ENCODE measurements around the gene RGS16.

RGS16 gene

DNA sequence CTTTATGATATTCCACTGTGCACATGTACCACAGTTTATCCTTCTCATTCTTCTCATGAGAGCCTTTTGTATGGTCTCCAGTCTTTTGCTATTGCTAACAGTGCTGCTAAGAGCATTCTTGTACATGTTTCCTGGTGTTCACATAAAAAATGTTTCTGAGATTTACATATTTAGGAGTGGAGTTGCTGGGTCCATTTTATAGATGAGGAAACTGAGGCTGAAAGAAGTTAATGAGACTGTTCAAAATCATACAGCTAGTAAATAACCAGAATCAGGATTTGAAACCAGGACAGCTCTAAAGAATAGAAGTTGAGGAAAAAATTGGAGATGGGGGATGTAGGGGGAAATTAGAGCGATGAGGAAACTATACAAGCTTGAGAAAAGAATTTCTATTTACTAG lies 27.8 kb upstream of the RGS16 start:
- Histone ChIP-seq H3K27me3 (ENCODE audit: insufficient read depth, low read length, poor library complexity) (no peaks in the 10 kb centered on the region), H3K27ac (ENCODE audit: low read length) (no peak overlapping the region), H3K4me3 (ENCODE audit: low read depth in 1 of 2, low read length in 2 of 2) (no peak overlapping the region), H3K4me2 (ENCODE audit: insufficient read depth, low read length) (no peak overlapping the region), H3K79me2 (ENCODE audit: insufficient read depth, low read length) (no peaks in the 10 kb centered on the region), H2AFZ (ENCODE audit: low read depth, low read length) (no peak overlapping the region), H3K4me1 (ENCODE audit: insufficient read depth, low read length) (peaks cover 16% of the 10 kb centered on the region), H4K20me1 (ENCODE audit: insufficient read depth, low read length) (0 out of 2 replicates have a peak, but pooled peaks cover 3% of the 10 kb centered on the region), H3K9ac (ENCODE audit: low read depth, low read length) (no peak overlapping the region), H3K36me3 (ENCODE audit: insufficient read depth, low read length) (no peaks in the 10 kb centered on the region), H3K9me3 (ENCODE audit: insufficient read depth, low read length, severe bottlenecking) (no peaks in the 10 kb centered on the region)
- ATAC-seq (ENCODE audit: insufficient read depth, low read depth) (no peak), DNase-seq (no peak)
- TF ChIP-seq, protein P1, sequence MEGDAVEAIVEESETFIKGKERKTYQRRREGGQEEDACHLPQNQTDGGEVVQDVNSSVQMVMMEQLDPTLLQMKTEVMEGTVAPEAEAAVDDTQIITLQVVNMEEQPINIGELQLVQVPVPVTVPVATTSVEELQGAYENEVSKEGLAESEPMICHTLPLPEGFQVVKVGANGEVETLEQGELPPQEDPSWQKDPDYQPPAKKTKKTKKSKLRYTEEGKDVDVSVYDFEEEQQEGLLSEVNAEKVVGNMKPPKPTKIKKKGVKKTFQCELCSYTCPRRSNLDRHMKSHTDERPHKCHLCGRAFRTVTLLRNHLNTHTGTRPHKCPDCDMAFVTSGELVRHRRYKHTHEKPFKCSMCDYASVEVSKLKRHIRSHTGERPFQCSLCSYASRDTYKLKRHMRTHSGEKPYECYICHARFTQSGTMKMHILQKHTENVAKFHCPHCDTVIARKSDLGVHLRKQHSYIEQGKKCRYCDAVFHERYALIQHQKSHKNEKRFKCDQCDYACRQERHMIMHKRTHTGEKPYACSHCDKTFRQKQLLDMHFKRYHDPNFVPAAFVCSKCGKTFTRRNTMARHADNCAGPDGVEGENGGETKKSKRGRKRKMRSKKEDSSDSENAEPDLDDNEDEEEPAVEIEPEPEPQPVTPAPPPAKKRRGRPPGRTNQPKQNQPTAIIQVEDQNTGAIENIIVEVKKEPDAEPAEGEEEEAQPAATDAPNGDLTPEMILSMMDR (IDR thresholded peaks at IDR 0.05; ENCODE audit: borderline replicate concordance, extremely low read depth, low read length, poor library complexity, severe bottlenecking), result no peak
- TF ChIP-seq EZH2 (IDR thresholded peaks at IDR 0.05; ENCODE audit: borderline replicate concordance, low read depth, low read length, severe bottlenecking), result no peak

DNA sequence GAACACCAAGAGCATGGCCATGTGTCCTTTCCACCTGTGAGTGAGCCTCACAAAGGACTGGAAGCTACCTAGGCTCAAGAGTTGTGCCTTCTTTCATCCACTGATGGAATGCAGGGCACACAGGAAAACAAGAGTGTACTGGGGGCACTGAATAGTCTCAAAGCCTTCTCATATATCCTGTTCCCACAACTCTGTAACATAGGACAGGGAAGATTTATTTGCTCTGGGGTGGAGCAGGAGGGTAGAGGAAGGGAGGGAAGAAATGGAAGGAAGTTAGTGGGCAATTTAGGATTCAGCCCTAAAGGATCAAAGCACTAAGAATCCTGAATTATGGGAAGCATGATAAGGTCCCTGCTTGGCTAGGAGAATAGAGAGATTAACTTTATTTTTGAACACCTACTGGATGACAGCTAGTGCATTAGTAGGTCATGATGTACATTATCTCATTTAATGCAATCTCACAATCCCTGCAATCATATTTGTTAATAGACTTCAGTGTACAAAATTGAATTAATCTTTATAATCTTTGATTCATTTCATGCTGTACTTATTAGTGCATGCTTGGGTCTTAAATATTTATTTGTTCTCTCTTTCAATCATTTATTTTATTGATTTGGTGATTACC lies 27.0 kb upstream of the RGS16 start:
- peaks cover 16% of the 10 kb centered on the region for H3K4me1 ChIP-seq (ENCODE audit: insufficient read depth, low read length)
- no peak overlapping the region for H3K27ac ChIP-seq (ENCODE audit: low read length)
- no peak overlapping the region for H3K9ac ChIP-seq (ENCODE audit: low read depth, low read length)
- TF ChIP-seq, protein P1 (IDR thresholded peaks at IDR 0.05; ENCODE audit: borderline replicate concordance, extremely low read depth, low read length, poor library complexity, severe bottlenecking), result no peak
- no peak for TF ChIP-seq EZH2 (IDR thresholded peaks at IDR 0.05; ENCODE audit: borderline replicate concordance, low read depth, low read length, severe bottlenecking)
- H3K4me3 ChIP-seq (ENCODE audit: low read depth in 1 of 2, low read length in 2 of 2), result no peak overlapping the region
- H3K27me3 ChIP-seq (ENCODE audit: insufficient read depth, low read length, poor library complexity), result no peaks in the 10 kb centered on the region
- ATAC-seq (ENCODE audit: insufficient read depth, low read depth) (no peak), DNase-seq (no peak)
- 0 out of 2 replicates have a peak, but pooled peaks cover 3% of the 10 kb centered on the region for H4K20me1 ChIP-seq (ENCODE audit: insufficient read depth, low read length)
- H3K9me3 ChIP-seq (ENCODE audit: insufficient read depth, low read length, severe bottlenecking), result no peaks in the 10 kb centered on the region
- H3K36me3 ChIP-seq (ENCODE audit: insufficient read depth, low read length), result no peaks in the 10 kb centered on the region
- no peak overlapping the region for H2AFZ ChIP-seq (ENCODE audit: low read depth, low read length)
- no peaks in the 10 kb centered on the region for H3K79me2 ChIP-seq (ENCODE audit: insufficient read depth, low read length)
- H3K4me2 ChIP-seq (ENCODE audit: insufficient read depth, low read length), result no peak overlapping the region

DNA sequence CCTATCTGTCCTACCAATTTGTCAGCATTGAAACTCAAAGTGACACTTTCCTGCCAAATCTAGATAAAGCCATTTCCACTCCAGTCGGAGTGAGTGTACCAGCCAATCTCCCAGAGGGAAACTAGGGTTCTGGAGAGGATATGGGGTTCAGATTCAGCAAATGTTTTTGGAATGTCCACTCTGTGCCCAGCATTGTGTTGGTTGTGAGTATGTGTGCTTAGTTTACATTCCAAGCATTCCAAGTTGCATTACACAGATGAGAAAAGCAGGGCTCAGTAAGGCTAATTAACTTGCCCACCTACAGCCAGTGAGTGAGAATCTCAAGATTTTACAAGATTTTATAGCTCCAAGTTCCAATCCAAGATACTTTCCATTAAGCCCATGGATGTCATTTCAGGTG lies 26.4 kb upstream of the RGS16 start:
- no peak overlapping the region for H3K4me2 ChIP-seq (ENCODE audit: insufficient read depth, low read length)
- H2AFZ ChIP-seq (ENCODE audit: low read depth, low read length), result no peak overlapping the region
- TF ChIP-seq EZH2 (IDR thresholded peaks at IDR 0.05; ENCODE audit: borderline replicate concordance, low read depth, low read length, severe bottlenecking), result no peak
- TF ChIP-seq, protein P1 (IDR thresholded peaks at IDR 0.05; ENCODE audit: borderline replicate concordance, extremely low read depth, low read length, poor library complexity, severe bottlenecking), result no peak
- H3K27ac ChIP-seq (ENCODE audit: low read length), result no peak overlapping the region
- peaks cover 16% of the 10 kb centered on the region for H3K4me1 ChIP-seq (ENCODE audit: insufficient read depth, low read length)
- H3K79me2 ChIP-seq (ENCODE audit: insufficient read depth, low read length), result no peaks in the 10 kb centered on the region
- 0 out of 2 replicates have a peak, but pooled peaks cover 3% of the 10 kb centered on the region for H4K20me1 ChIP-seq (ENCODE audit: insufficient read depth, low read length)
- H3K27me3 ChIP-seq (ENCODE audit: insufficient read depth, low read length, poor library complexity), result no peaks in the 10 kb centered on the region
- H3K9ac ChIP-seq (ENCODE audit: low read depth, low read length), result no peak overlapping the region
- H3K9me3 ChIP-seq (ENCODE audit: insufficient read depth, low read length, severe bottlenecking), result no peaks in the 10 kb centered on the region
- DNase-seq, result no peak
- H3K4me3 ChIP-seq (ENCODE audit: low read depth in 1 of 2, low read length in 2 of 2), result no peak overlapping the region
- no peak for ATAC-seq (ENCODE audit: insufficient read depth, low read depth)
- H3K36me3 ChIP-seq (ENCODE audit: insufficient read depth, low read length), result no peaks in the 10 kb centered on the region
